K562 (cell line): ENCODE results near the gene QPRT. TPM values are rescaled to one million over a fixed set of nuclear protein-coding genes. Genes with fewer than 3 reads are reported as not detected.
A peak's percentile ranks its signal among the peaks of the same experiment; 100 is the strongest.

Experiments
- CBX5 ChIP-seq: IDR thresholded peaks from 2 replicates; pipeline ENCODE4 v1.6.1; 2014; ENCODE audit warnings: low read depth, borderline replicate concordance
- OTX1 ChIP-seq: fragments of 450-650 bp; formaldehyde crosslinking; IDR thresholded peaks from 2 replicates; pipeline ENCODE4 v1.4.0; 2022; ENCODE audit warnings: mild to moderate bottlenecking
- RREB1 ChIP-seq: fragments of 250-450 bp; sonication (Bioruptor Pico); IDR thresholded peaks from 2 replicates; pipeline ENCODE4 v1.4.0; 2020
- SLC30A9 ChIP-seq: fragments of 250-450 bp; sonication (Bioruptor Pico); IDR thresholded peaks from 2 replicates; pipeline ENCODE4 v1.8.0; 2022; ENCODE audit warnings: mild to moderate bottlenecking, moderate library complexity
- ZNF3 ChIP-seq: fragments of 250-450 bp; sonication (Bioruptor Pico); IDR thresholded peaks from 2 replicates; pipeline ENCODE4 v1.5.0; 2021; ENCODE audit warnings: mild to moderate bottlenecking, moderate library complexity
- polyA plus RNA-seq, 8 experiments: library from polyadenylated mRNA; depleted of rRNA in 4 of 8; stranded (reverse) in 5 of 8; unstranded in 3 of 8; fragments of >200 nt; fragmentation: Nextera tagmentation in 2 of 8; fragmentation: Illumina TruSeq in 1 of 8; extraction: Ambion mirVana in 2 of 8; extraction: Trizol in 1 of 8; gene quantifications; 2 replicates each; pipeline versions ENCODE4 v1.2.1 to v1.2.3, GENCODE V29; 2011 to 2014; ENCODE audit warnings: inconsistent platforms in 1 of 8, missing spikeins in 1 of 8
- total RNA-seq, 7 experiments: library from RNA; depleted of rRNA in 6 of 7; stranded (reverse); fragments of >200 nt in 6 of 7; fragmentation: Illumina TruSeq in 2 of 7; extraction: Trizol in 2 of 7; gene quantifications; 2 replicates each; pipeline versions ENCODE4 v1.2.1 to v1.2.3, GENCODE V29; 2011 to 2021; ENCODE audit warnings: low replicate concordance in 1 of 7

The QPRT gene
- total and polyA plus RNA-seq, 9 of the 15 experiments (the other 6 are each of a cell fraction or from before 2014, with no cell fraction given) = 7.7 to 112 (median 64.1) TPM

DNA sequence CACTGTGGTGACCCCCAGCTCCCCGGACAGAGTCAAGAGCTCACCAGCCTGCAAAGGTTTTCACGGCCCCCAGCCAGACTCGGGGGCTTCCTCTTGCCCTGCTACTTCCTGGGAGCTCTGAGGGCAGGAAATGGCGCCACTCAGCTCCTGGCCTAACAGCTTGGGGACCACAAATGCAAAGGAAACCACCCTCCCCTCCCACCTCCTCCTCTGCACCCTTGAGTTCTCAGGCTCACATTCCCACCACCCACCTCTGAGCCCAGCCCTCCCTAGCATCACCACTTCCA lies 16.3 kb upstream of the QPRT start (continued):
- TF ChIP-seq RREB1 (CRISPR knock-in tag) (peak; percentile 14; the same call in 1 of the 2 replicates), OTX1 (CRISPR knock-in tag) (0 out of 2 replicates have a peak, but pooled peaks have one; percentile 8), CBX5 (no peak), ZNF3 (CRISPR knock-in tag) (no peak), SLC30A9 (CRISPR knock-in tag) (no peak)
